ENCODE measurements around the gene CNIH3. TPM values are rescaled to one million over a fixed set of nuclear protein-coding genes. Genes with fewer than 3 reads are reported as not detected.

CNIH3 gene
- total and polyA plus RNA-seq, 2 of the 4 experiments (the other 2 are of a cell fraction) = 2.0 to 2.9 TPM

DNA sequence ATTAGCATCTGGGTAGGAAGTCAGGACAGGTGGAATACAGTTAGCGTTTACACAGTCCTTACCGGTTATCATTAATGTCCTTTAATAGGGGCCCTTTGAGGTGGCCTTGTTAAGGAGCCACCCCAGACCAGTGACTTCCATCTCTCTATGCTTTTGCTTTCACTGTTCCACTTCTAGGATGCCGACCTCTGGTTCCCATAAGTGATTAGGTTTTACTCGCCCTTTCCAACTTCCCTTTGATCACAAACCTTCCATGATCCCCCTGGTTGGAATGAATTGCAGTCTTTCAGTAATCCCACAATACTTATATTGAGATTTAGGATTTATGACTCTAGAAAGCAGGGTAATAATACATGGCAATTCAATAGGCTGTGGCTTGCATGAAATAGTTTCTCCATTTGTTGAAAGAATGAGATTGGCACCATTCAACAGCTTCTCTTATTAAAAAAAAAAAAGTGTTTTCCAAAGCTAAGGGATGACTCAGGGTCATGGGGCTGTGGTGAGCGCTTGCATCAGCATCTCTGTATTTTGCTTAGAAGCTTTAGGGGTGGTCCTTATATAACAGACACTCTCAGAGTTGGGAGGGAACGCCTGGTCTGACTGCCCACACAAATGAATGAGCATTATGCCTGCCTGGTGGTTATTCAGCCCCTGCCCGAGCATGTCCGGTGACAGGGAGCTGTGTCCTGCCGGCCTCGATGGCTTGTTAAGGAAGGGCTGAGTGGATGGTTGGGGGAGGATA lies 110.5 kb downstream of the CNIH3 start:
- POLR2A ChIA-PET (ENCODE audit: unreplicated experiment) = no interaction called here
- H2AFZ ChIP-seq (replicated peaks; ENCODE audit: low read length, poor library complexity) = peak overlapping the region; percentile 80
- TF ChIP-seq, protein P1, sequence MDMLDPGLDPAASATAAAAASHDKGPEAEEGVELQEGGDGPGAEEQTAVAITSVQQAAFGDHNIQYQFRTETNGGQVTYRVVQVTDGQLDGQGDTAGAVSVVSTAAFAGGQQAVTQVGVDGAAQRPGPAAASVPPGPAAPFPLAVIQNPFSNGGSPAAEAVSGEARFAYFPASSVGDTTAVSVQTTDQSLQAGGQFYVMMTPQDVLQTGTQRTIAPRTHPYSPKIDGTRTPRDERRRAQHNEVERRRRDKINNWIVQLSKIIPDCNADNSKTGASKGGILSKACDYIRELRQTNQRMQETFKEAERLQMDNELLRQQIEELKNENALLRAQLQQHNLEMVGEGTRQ (IDR thresholded peaks at IDR 0.05; ENCODE audit: low read depth, low read length) = peak; percentile 63; the same call in 1 of the 2 replicates
- no peak for TF ChIP-seq NFE2L2 (IDR thresholded peaks at IDR 0.05; ENCODE audit: low read depth, low read length)
- TF ChIP-seq SMC3 (IDR thresholded peaks at IDR 0.05; ENCODE audit: low read depth, low read length) = no peak
- peak; percentile 85 for TF ChIP-seq CEBPB (IDR thresholded peaks at IDR 0.05; ENCODE audit: low read depth, low read length)
- peak; percentile 66; the same call in 1 of the 2 replicates for TF ChIP-seq FOS (IDR thresholded peaks at IDR 0.05; ENCODE audit: low read depth, low read length)
- TF ChIP-seq MAZ (IDR thresholded peaks at IDR 0.05; ENCODE audit: borderline replicate concordance, low read depth, low read length) = peak; percentile 44; the same call in 1 of the 2 replicates
- no peak for TF ChIP-seq RCOR1 (IDR thresholded peaks at IDR 0.05; ENCODE audit: insufficient replicate concordance, low read length)
- peak; percentile 56; the same call in 1 of the 2 replicates for TF ChIP-seq MAFK (IDR thresholded peaks at IDR 0.05; ENCODE audit: low read depth, low read length)
- TF ChIP-seq, protein P2, sequence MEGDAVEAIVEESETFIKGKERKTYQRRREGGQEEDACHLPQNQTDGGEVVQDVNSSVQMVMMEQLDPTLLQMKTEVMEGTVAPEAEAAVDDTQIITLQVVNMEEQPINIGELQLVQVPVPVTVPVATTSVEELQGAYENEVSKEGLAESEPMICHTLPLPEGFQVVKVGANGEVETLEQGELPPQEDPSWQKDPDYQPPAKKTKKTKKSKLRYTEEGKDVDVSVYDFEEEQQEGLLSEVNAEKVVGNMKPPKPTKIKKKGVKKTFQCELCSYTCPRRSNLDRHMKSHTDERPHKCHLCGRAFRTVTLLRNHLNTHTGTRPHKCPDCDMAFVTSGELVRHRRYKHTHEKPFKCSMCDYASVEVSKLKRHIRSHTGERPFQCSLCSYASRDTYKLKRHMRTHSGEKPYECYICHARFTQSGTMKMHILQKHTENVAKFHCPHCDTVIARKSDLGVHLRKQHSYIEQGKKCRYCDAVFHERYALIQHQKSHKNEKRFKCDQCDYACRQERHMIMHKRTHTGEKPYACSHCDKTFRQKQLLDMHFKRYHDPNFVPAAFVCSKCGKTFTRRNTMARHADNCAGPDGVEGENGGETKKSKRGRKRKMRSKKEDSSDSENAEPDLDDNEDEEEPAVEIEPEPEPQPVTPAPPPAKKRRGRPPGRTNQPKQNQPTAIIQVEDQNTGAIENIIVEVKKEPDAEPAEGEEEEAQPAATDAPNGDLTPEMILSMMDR (conservative IDR thresholded peaks at IDR 0.05; ENCODE audit: low read depth, low read length) = no peak
- TF ChIP-seq BHLHE40 (IDR thresholded peaks at IDR 0.05; ENCODE audit: low read depth, low read length) = no peak
- TF ChIP-seq RAD21 (IDR thresholded peaks at IDR 0.05; ENCODE audit: low read length) = no peak
- TF ChIP-seq CHD1 (IDR thresholded peaks at IDR 0.05; ENCODE audit: low read depth, low read length) = no peak
- no peak for TF ChIP-seq RFX5 (IDR thresholded peaks at IDR 0.05; ENCODE audit: low read depth, low read length)
- TF ChIP-seq POLR2A (IDR thresholded peaks at IDR 0.05; ENCODE audit: low read depth, low read length) = no peak
- TF ChIP-seq MXI1 (IDR thresholded peaks at IDR 0.05; ENCODE audit: borderline replicate concordance, low read depth, low read length) = no peak

More for the DNA sequence above, 110.5 kb downstream of the CNIH3 start:
- peaks cover 13% of the 10 kb centered on the region for H3K4me1 ChIP-seq (ENCODE audit: control insufficient read depth, insufficient read depth, low read length)
- DNase-seq = peak; percentile 91
- H4K20me1 ChIP-seq (ENCODE audit: insufficient read depth, low read length) = no peaks in the 10 kb centered on the region
- H3K4ac ChIP-seq (ENCODE audit: low read depth, low read length) = peak overlapping the region; percentile 96
- peak overlapping the region; percentile 66 for H3K18ac ChIP-seq (ENCODE audit: low read depth, low read length)
- peak overlapping the region; percentile 74 for H4K5ac ChIP-seq (ENCODE audit: low read depth, low read length)
- H2BK5ac ChIP-seq (ENCODE audit: low read depth, low read length, poor library complexity, severe bottlenecking) = peak overlapping the region; percentile 59
- H3K9me3 ChIP-seq (ENCODE audit: control insufficient read depth, insufficient read depth, low read length) = no peaks in the 10 kb centered on the region
- ATAC-seq (ENCODE audit: low read depth) = peak; percentile 90
- no CpG with 5 or more reads among the region's 10 CpGs for WGBS, 2 experiments (ENCODE audit: extremely low coverage in 2 of 2, insufficient read length in 1 of 2)
- intact Hi-C loops (cut with micrococcal nuclease) = no loop called here
- peaks cover 12% of the 10 kb centered on the region for H3K9me1 ChIP-seq (ENCODE audit: insufficient read depth, low read length)
- dilution Hi-C loops (cut with HindIII; ENCODE audit: low sequenced_read_pairs, unreplicated experiment) = no loop called here
- H2AK5ac ChIP-seq (ENCODE audit: low read depth, low read length) = peak overlapping the region; percentile 74; the same call in 1 of the 2 replicates
- H2AK9ac ChIP-seq (replicated peaks; ENCODE audit: low read depth, low read length, poor library complexity) = peak overlapping the region; percentile 94
- BruUV-seq (replicated peaks) = no TSS peak
- peak overlapping the region; percentile 96 for H3K14ac ChIP-seq (replicated peaks; ENCODE audit: low read depth, low read length)
- CTCF ChIA-PET = interaction anchor here (0.7 to 1.2 kb wide), 3 partner anchors 11 to 214 kb away, joined by 3 read pairs; no protein-coding TSS in a partner anchor
- H3K23ac ChIP-seq (ENCODE audit: low read depth, low read length) = peak overlapping the region; percentile 95; the same call in 1 of the 2 replicates
- H4K91ac ChIP-seq (ENCODE audit: insufficient read depth, low read depth, low read length) = peak overlapping the region; percentile 92
- peak overlapping the region; percentile 61; the same call in 1 of the 2 replicates for H3K56ac ChIP-seq (ENCODE audit: extremely low read depth, insufficient read depth, low read length)
- H3K9ac ChIP-seq (ENCODE audit: low read depth, low read length) = no peak overlapping the region
- no peaks in the 10 kb centered on the region for H3K36me3 ChIP-seq (ENCODE audit: control insufficient read depth, insufficient read depth, low read length)
- H3K79me1 ChIP-seq (ENCODE audit: low read depth in 1 of 2, low read length in 2 of 2) = peaks cover 0 to 14% of the 10 kb centered on the region in 2 experiments; a peak in 2 of 4 replicates
- no peak overlapping the region for H3K4me2 ChIP-seq (ENCODE audit: low read depth, low read length)
- H4K8ac ChIP-seq (ENCODE audit: low read depth in 2 of 2, low read length in 2 of 2) = peak overlapping the region in 1 of 2 experiments; percentile 93; a peak in 2 of 4 replicates
- peak overlapping the region; percentile 79; the same call in 2 of the 3 replicates for H2BK15ac ChIP-seq (ENCODE audit: low read depth, low read length)
- peaks cover 2% of the 10 kb centered on the region; the same call in 1 of the 2 replicates for H3K27me3 ChIP-seq (ENCODE audit: control insufficient read depth, insufficient read depth, low read length)
- peak overlapping the region; percentile 62; the same call in 1 of the 2 replicates for H3K27ac ChIP-seq (ENCODE audit: insufficient read depth, low read length)
- peak overlapping the region; percentile 99 for H2BK120ac ChIP-seq (ENCODE audit: low read depth, low read length)
- H2BK20ac ChIP-seq (ENCODE audit: low read depth, low read length) = peak overlapping the region; percentile 98
- H3K4me3 ChIP-seq (ENCODE audit: insufficient read depth, low read depth, low read length) = no peak overlapping the region
- in situ Hi-C loops (cut with MboI; ENCODE audit: low sequenced_read_pairs) = no loop called here

All from IMR-90 (cell line).